Brain microvascular endothelial cell (primary cell): Measurements from ENCODE around the gene C21orf58.

Source experiments
- DNase-seq: peaks from one replicate; pipeline ENCODE4 v3.0.0-alpha.2; 2020
- H3K27ac ChIP-seq: fragments of 250-450 bp; sonication (Bioruptor Pico); 2 replicates; pipeline ENCODE4 v1.5.1; 2020; ENCODE audit warnings: mild to moderate bottlenecking, moderate library complexity
- H3K27me3 ChIP-seq: fragments of 250-450 bp; sonication (Bioruptor Pico); replicated peaks from 2 replicates; pipeline ENCODE4 v1.5.1; 2020; ENCODE audit warnings: mild to moderate bottlenecking
- H3K36me3 ChIP-seq: fragments of 250-450 bp; sonication (Bioruptor Pico); replicated peaks from 2 replicates; pipeline ENCODE4 v1.5.1; 2020; ENCODE audit warnings: mild to moderate bottlenecking
- H3K4me3 ChIP-seq: 2 replicates; pipeline ENCODE4 v1.5.1; 2011; ENCODE audit warnings: low read depth, mild to moderate bottlenecking, control low read depth, low read length, moderate library complexity
- in situ Hi-C: cut with HindIII; loops from 2 replicates; pipeline ENCODE4 v1.10.0; 2017; ENCODE audit warnings: low sequenced_read_pairs, low pct_ligation_motif_present
- TF ChIP-seq, protein P1 (sequence below): IDR thresholded peaks from 2 replicates; pipeline ENCODE4 v1.5.1; 2011; ENCODE audit warnings: low read depth, mild to moderate bottlenecking, moderate library complexity, low read length, control low read depth, inconsistent platforms; ENCODE audit errors: missing control alignments

C21orf58 gene

DNA sequence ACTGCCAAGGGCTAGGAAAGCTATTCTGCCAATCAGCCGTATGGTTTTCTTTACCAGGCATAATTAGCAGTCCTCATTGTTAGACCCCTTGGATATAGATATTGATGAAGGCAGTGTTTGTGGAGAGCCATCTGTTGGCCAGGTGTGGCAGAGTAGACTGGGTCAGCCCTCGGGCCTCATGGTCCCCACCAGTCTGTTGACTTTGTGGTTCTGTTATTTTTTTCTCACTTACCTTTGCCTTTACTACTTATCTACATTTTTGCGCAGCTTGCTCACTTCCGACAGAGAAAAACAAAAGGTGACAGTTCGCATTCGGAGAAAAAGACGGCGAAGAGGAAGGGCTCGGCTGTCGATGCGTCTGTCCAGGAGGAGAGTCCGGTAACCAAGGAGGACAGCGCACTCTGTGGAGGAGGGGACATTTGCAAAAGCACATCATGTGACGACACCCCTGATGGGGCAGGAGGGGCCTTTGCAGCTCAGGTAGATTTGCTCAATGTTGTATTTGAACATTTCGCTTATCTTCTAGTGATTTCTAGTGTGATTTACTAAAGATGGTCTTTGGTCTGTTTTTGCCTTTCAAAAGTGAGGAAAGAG is 2.5 kb upstream of the C21orf58 start:
- peaks cover 5% of the 10 kb centered on the region for H3K36me3 ChIP-seq
- H3K4me3 ChIP-seq, result no peak overlapping the region
- in situ Hi-C loops, result no loop called here
- DNase-seq, result no peak
- no peaks in the 10 kb centered on the region for H3K27me3 ChIP-seq
- no peak overlapping the region for H3K27ac ChIP-seq
- TF ChIP-seq, protein P1, sequence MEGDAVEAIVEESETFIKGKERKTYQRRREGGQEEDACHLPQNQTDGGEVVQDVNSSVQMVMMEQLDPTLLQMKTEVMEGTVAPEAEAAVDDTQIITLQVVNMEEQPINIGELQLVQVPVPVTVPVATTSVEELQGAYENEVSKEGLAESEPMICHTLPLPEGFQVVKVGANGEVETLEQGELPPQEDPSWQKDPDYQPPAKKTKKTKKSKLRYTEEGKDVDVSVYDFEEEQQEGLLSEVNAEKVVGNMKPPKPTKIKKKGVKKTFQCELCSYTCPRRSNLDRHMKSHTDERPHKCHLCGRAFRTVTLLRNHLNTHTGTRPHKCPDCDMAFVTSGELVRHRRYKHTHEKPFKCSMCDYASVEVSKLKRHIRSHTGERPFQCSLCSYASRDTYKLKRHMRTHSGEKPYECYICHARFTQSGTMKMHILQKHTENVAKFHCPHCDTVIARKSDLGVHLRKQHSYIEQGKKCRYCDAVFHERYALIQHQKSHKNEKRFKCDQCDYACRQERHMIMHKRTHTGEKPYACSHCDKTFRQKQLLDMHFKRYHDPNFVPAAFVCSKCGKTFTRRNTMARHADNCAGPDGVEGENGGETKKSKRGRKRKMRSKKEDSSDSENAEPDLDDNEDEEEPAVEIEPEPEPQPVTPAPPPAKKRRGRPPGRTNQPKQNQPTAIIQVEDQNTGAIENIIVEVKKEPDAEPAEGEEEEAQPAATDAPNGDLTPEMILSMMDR, result no peak

DNA sequence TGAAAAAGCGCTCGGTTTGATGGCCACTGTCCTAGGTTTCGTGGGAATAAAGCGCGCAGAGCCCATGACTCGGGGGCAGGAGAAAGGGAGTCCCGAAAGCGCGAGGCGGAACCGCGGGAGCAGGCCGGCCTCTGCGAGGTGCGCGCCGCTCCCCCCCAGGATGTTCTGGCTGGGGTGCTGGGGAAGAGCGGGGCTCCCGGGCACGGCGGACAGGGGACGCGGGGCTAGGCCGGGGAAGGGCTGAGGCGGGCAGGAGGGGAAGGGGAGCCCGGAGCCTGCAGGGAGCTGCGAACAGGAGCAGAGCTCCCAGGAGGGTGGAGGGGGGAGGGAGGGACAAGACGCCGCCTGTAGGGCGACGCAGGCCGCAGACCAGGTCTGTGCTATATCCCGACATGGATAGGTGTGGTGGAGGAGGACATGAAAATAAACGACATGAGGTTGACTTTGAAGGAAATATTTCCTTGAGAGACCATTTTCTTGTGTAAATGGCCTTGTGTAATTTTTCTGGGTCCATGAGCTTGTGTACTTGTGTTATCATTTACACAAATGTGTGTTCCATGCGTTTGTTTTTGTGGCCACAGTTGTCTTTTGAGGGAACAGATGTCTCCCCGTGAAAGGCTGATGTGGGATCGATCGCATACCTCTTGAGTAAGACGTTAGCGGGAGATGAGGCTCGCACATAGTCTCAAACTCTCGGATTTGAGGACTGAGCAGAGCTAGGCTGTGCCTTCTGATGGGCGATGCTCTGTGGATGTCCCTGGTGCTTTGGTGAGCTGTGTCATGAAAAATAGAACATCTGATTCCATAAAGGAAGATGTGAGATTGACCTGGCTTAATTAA is 1.6 kb upstream of the C21orf58 start:
- no peaks in the 10 kb centered on the region for H3K27me3 ChIP-seq
- in situ Hi-C loops, result no loop called here
- DNase-seq, result peak; percentile 24
- H3K36me3 ChIP-seq, result peaks cover 5% of the 10 kb centered on the region
- TF ChIP-seq, protein P1, result peak; percentile 62
- peak overlapping the region; percentile 73 for H3K4me3 ChIP-seq
- H3K27ac ChIP-seq, result peak overlapping the region; percentile 35

DNA sequence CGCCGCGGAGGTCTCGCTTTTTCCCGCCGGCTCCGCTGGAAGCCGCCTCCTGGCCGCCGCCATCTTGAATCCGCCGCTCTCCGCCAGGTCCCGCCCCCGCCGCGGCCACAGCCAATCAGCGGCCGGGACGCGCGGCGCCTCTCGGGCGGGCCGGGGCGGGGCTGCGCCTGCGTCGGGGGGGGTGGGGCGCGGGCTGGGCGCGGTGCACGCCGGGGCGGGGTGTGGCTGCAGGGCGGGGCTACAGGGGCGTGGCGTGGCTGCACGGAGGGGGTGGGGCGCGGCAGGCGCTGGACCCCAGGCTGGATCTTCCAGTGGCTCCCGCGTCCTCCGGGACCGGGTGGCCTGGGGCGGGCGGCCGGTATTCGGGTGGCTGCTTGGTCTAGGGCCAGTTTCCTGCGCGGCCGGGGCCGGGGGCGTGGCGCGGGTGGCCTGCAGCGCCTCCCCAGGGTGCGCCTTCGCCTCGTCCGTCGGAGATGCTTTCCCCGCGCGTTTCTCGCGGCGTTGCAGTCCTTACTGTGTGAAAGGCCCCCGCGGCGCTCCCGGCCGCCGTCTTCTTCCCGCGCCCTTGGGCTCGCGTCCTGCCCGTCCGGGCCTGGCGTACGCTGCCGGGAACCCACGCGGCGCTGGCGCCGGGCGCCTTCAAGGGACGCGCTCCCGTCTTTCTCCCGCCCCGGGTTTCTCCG is 861 bp upstream of the C21orf58 start:
- TF ChIP-seq, protein P1, result no peak
- H3K4me3 ChIP-seq, result peak overlapping the region; percentile 84
- no peaks in the 10 kb centered on the region for H3K27me3 ChIP-seq
- in situ Hi-C loops, result no loop called here
- peak; percentile 53 for DNase-seq
- H3K27ac ChIP-seq, result peak overlapping the region; percentile 94
- H3K36me3 ChIP-seq, result peaks cover 1% of the 10 kb centered on the region

DNA sequence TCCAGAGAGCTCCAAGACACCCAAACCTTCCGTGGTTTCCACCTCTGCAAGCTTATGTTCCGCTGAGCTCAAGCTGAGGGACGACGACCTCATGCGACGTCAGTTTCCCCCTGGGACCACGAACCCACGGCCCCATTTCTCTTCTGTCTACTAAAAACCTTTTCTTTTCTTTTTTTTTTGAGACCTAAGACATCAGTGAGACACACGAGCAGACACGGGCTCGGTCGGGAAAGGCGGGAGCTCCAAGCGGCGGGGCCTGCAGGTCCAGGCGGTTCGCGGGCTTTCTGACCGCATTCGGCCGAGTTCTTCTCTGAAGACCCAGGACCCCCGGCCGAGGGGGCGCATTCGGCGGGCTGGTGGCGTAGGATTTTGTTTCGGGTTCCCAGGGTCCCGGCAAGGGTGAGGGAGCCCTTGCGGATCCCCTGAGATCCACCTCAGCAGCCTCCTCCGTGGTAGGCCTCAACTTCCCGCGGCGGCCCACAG is 402 bp downstream of the C21orf58 start:
- DNase-seq, result no peak
- TF ChIP-seq, protein P1, result no peak
- peak overlapping the region; percentile 60 for H3K27ac ChIP-seq
- in situ Hi-C loops, result no loop called here
- H3K27me3 ChIP-seq, result no peaks in the 10 kb centered on the region
- H3K4me3 ChIP-seq, result peak overlapping the region; percentile 81
- no peaks in the 10 kb centered on the region for H3K36me3 ChIP-seq

DNA sequence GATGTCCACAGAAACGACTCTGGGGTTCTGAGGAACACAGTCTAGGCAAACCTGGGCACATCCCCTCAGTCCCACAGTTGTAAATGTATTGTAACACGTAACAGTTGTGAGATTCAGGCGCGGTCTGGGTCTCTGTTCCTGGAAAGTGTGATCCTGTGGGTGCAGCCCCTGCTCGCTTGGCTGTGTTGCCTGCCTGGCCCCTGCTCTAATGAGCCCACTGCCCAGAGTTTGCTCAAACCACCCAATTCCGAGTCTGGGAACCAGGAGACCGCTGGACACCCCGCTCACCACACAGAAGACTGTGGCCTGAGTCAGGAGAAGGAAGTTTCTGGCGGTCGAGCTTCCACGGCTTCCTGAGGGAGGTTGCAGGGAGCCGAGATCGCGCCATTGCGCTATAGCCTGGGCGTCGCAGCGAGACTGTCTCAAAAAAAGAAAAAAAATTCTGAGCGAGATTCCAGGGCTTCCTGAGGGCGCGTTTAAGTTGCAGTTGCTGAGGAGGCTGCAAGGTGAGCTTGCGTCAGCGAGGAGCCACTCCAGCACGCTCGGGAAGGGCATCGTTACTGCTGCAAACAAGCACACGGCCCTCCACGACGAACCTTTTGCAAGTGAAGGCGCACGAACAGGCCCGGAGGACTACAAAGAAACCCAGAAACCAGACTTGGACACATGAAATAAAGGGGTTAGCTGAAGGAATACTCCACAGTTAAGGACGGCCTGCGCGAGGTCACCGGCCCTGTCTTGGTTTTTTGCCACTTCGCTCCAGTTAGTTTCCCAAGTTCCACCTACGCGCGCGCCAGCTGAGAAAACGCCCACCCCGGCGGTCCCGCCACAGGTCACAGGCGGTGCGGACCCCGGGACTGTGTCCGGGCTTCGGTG is 1.1 kb downstream of the C21orf58 start:
- H3K4me3 ChIP-seq, result peak overlapping the region; percentile 81
- peak; percentile 42 for DNase-seq
- in situ Hi-C loops, result no loop called here
- peak overlapping the region; percentile 53 for H3K27ac ChIP-seq
- TF ChIP-seq, protein P1, result no peak
- H3K27me3 ChIP-seq, result no peaks in the 10 kb centered on the region
- no peaks in the 10 kb centered on the region for H3K36me3 ChIP-seq
